Hepatocyte (in vitro differentiated cells): ENCODE measurements around the gene CCDC172. TPM values are rescaled to one million over a fixed set of nuclear protein-coding genes. Genes with fewer than 3 reads are reported as not detected.

Experiments used
- DNase-seq: peaks from one replicate; pipeline ENCODE4 v3.0.0-alpha.2; 2016; ENCODE audit warnings: low spot score
- H2AFZ ChIP-seq: fragments of 200-600 bp; sonication (generic); 2 replicates; pipeline ENCODE4 v1.6.0; 2016; ENCODE audit warnings: antibody characterized with exemption, mild to moderate bottlenecking
- H3K27ac ChIP-seq: fragments of 200-600 bp; sonication (generic); 2 replicates; pipeline ENCODE4 v1.5.1; 2016; ENCODE audit warnings: mild to moderate bottlenecking
- H3K27me3 ChIP-seq: fragments of 200-600 bp; sonication (generic); 2 replicates; pipeline ENCODE4 v1.6.1; 2016
- H3K36me3 ChIP-seq: fragments of 200-600 bp; sonication (generic); replicated peaks from 2 replicates; pipeline ENCODE4 v1.5.1; 2016; ENCODE audit warnings: low read depth; ENCODE audit not compliant: insufficient read depth
- H3K4me1 ChIP-seq: fragments of 200-600 bp; sonication (generic); 2 replicates; pipeline ENCODE4 v1.5.1; 2016; ENCODE audit warnings: mild to moderate bottlenecking, moderate library complexity; ENCODE audit not compliant: insufficient read depth
- H3K4me2 ChIP-seq: fragments of 200-600 bp; sonication (generic); 2 replicates; pipeline ENCODE4 v1.6.0; 2016
- H3K4me3 ChIP-seq: fragments of 200-600 bp; sonication (generic); 2 replicates; pipeline ENCODE4 v1.5.1; 2016; ENCODE audit warnings: mild to moderate bottlenecking
- H3K79me2 ChIP-seq: fragments of 200-600 bp; sonication (generic); 2 replicates; pipeline ENCODE4 v1.6.0; 2017; ENCODE audit warnings: mild to moderate bottlenecking
- H3K9me2 ChIP-seq: fragments of 200-600 bp; sonication (generic); replicated peaks from 2 replicates; pipeline ENCODE4 v1.6.0; 2017; ENCODE audit warnings: mild to moderate bottlenecking; ENCODE audit not compliant: insufficient read depth
- H3K9me3 ChIP-seq: fragments of 200-600 bp; sonication (generic); 2 replicates; pipeline ENCODE4 v1.5.1; 2016; ENCODE audit warnings: low read depth, mild to moderate bottlenecking
- H4K20me1 ChIP-seq: fragments of 200-600 bp; sonication (generic); 2 replicates; pipeline ENCODE4 v1.6.0; 2016; ENCODE audit warnings: mild to moderate bottlenecking; ENCODE audit not compliant: insufficient read depth, poor library complexity, severe bottlenecking
- CTCF ChIP-seq: fragments of 200-600 bp; sonication (generic); IDR thresholded peaks from 2 replicates; pipeline ENCODE4 v1.5.1; 2016; ENCODE audit warnings: antibody characterized with exemption, mild to moderate bottlenecking; ENCODE audit not compliant: poor library complexity
- EZH2 ChIP-seq: fragments of 200-600 bp; sonication (generic); IDR thresholded peaks from 2 replicates; pipeline ENCODE4 v1.6.1; 2016; ENCODE audit warnings: antibody characterized with exemption, mild to moderate bottlenecking, borderline replicate concordance
- EZH2phosphoT487 ChIP-seq: fragments of 200-600 bp; sonication (generic); IDR thresholded peaks from one replicate; pipeline ENCODE4 v1.6.1; 2018; ENCODE audit warnings: antibody characterized with exemption, mild to moderate bottlenecking, low read depth, moderate library complexity; ENCODE audit not compliant: unreplicated experiment, severe bottlenecking
- WGBS: methylation state at CpG from one replicate; pipeline ENCODE4 v1.1.6; 2016; ENCODE audit warnings: low lambda C conversion rate; ENCODE audit errors: missing lambda C conversion rate; 5-methylcytosine and 5-hydroxymethylcytosine counted together
- polyA plus RNA-seq: library from polyadenylated mRNA; unstranded; fragments of >200 nt; fragmentation: Nextera tagmentation; extraction: Ambion mirVana; gene quantifications from 2 replicates; pipeline ENCODE4 v1.2.1, GENCODE V29; 2016
- total RNA-seq: library from RNA; depleted of rRNA; stranded (reverse); fragments of >200 nt; gene quantifications from 2 replicates; pipeline ENCODE4 v1.2.3, GENCODE V29; 2014

The CCDC172 gene
- total RNA-seq = not detected in 2 replicates
- not detected in 2 replicates for polyA plus RNA-seq

- 88% methylated on average over 22 of the region's 22 CpGs for WGBS
- Histone ChIP-seq H3K4me3 (no peak within 1 kb of the TSS), H3K36me3 (no peaks in the 10 kb centered on the region), H3K4me2 (no peak within 1 kb of the TSS), H3K9me2 (peaks cover 3% of the 10 kb centered on the region), H4K20me1 (no peaks in the 10 kb centered on the region), H3K27me3 (peaks cover 8% of the 10 kb centered on the region), H3K4me1 (no peaks in the 10 kb centered on the region), H3K79me2 (no peaks in the 10 kb centered on the region), H3K27ac (no peak within 1 kb of the TSS), H3K9me3 (no peaks in the 10 kb centered on the region), H2AFZ (no peak within 1 kb of the TSS)
- DNase-seq = no peak
- TF ChIP-seq CTCF = no peak
Measured at GRCh38 chr10:116324227-116324950, at the start of gene CCDC172. CCDC172 (plus strand) TSS chr10:116324448; CDS start chr10:116325012, 564 bp downstream.

GRCh38 chr10:116276981-116277380, 47.3 kb upstream of the CCDC172 start:
- H3K79me2 ChIP-seq = no peaks in the 10 kb centered on the region
- peaks cover 50% of the 10 kb centered on the region for H3K27me3 ChIP-seq
- no peak overlapping the region for H3K4me3 ChIP-seq
- H3K9me3 ChIP-seq = no peaks in the 10 kb centered on the region
- no peaks in the 10 kb centered on the region for H4K20me1 ChIP-seq
- H3K27ac ChIP-seq = no peak overlapping the region
- no peak overlapping the region for H2AFZ ChIP-seq
- no peak for DNase-seq
- peaks cover 19% of the 10 kb centered on the region for H3K4me1 ChIP-seq
- H3K36me3 ChIP-seq = no peaks in the 10 kb centered on the region
- H3K9me2 ChIP-seq = no peaks in the 10 kb centered on the region
- TF ChIP-seq EZH2phosphoT487 (no peak), CTCF (no peak), EZH2 (no peak)
- WGBS = 86% methylated on average over 3 of the region's 3 CpGs
- no peak overlapping the region for H3K4me2 ChIP-seq

- H3K4me2 ChIP-seq = no peak overlapping the region
- no peaks in the 10 kb centered on the region for H3K36me3 ChIP-seq
- H2AFZ ChIP-seq = no peak overlapping the region
- H3K27ac ChIP-seq = no peak overlapping the region
- no peaks in the 10 kb centered on the region for H3K9me3 ChIP-seq
- no peaks in the 10 kb centered on the region for H3K79me2 ChIP-seq
- DNase-seq = no peak
- TF ChIP-seq EZH2phosphoT487 (no peak), EZH2 (no peak), CTCF (no peak)
- no peaks in the 10 kb centered on the region for H3K9me2 ChIP-seq
- WGBS = 48% methylated on average over 6 of the region's 6 CpGs
- H3K4me3 ChIP-seq = no peak overlapping the region
- H3K27me3 ChIP-seq = peaks cover 37% of the 10 kb centered on the region
- no peaks in the 10 kb centered on the region for H4K20me1 ChIP-seq
- peaks cover 5% of the 10 kb centered on the region for H3K4me1 ChIP-seq
Measured at GRCh38 chr10:116278846-116279245, 45.4 kb upstream of the CCDC172 start.

- Histone ChIP-seq H3K36me3 (no peaks in the 10 kb centered on the region), H2AFZ (no peak overlapping the region), H3K9me3 (no peaks in the 10 kb centered on the region), H3K4me3 (no peak overlapping the region), H3K79me2 (no peaks in the 10 kb centered on the region), H4K20me1 (no peaks in the 10 kb centered on the region), H3K4me1 (no peaks in the 10 kb centered on the region), H3K9me2 (no peaks in the 10 kb centered on the region), H3K27me3 (peaks cover 13% of the 10 kb centered on the region), H3K27ac (no peak overlapping the region), H3K4me2 (no peak overlapping the region)
- 66% methylated on average over 3 of the region's 3 CpGs for WGBS
- no peak for DNase-seq
- TF ChIP-seq CTCF (no peak), EZH2 (no peak), EZH2phosphoT487 (no peak)
Measured at GRCh38 chr10:116281775-116282174, 42.5 kb upstream of the CCDC172 start.
